Measurements from ENCODE around the gene CD8A.
A peak's percentile ranks its signal among the peaks of the same experiment; 100 is the strongest.
"Not testable (repeated sequence)": the region's sequence is repeated elsewhere in the genome, so short reads cannot be mapped to it uniquely, and the experiment has no call there.

CD8A gene

DNA sequence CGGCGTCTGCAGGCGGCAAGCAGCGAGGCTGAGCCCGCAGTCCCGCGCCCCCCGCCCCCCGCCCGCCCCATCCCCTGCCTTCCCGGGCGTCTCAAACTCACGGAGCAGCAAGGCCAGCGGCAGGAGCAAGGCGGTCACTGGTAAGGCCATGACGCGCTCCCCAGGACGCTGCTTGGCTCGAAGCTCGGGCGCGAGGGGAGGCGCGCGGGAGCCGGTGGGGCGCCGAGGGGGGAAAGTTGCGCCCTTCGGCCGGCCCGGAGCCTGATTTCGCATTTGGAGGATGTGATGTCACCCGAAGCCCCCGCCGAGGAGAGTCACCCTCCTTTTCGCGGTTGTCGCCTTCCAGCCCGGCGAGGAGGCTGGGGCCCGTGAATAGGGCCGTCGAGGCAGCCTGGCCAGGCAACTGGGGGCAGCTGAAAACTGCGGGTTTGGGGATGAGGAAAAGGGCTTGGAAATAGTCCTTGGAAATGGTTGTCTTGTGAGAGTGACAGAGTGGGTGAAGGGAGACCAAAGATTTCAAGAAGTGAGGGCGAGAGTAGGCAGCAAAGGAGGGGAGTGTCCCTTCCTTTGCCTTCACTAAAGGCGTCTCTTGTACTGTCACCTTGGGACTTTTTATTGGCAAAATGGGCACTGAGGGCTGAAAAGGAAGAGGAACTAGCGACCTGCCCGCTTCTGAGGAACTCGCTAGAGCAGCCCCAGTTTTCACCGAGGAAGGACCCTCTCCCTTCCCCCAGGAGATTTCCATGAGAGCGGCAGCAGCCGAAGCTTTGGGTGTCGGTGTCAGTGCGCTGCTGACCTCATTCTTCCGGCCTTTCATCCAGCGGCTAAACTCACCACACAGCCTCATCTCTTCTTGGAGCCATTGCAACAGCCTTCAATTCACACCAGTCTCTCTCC is at the start of gene CD8A:
Gene CD8A (minus strand): TSS at position 238 of the 897 bp plus-strand sequence. CDS start 88 bp downstream, at position 150.
- DNase-seq = no peak

DNA sequence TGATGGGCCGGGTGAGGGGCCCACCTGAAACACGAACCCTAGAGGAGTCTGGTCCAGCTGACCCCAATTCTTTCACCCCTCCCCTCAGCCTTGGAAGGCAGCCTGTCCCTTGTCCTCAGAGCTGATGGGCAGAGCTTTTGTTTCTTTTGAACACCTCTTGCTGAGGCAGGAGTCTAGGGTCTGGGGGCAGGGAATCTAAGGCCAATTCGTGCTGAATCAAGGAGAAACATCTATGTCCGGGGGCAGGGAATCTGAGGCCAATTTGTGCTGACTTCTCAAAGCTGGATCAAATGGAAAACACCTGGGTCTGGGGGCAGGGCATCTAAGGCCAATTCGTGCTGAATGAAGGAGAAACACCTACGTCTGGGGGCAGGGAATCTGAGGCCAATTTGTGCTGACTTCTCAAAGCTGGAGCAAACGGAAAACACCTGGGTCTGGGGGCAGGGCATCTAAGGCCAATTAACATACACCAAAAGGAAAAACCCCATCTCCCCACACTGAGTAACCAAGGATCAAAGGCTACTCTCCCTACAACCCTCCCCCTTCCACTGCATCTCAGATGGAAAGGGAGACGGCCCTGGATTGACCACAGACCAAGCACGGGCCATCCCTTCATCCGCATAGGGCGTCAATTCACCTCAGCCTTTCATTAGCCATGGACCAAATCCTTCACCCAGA is 49.3 kb upstream of the CD8A start:
- DNase-seq = not testable (repeated sequence)

DNA sequence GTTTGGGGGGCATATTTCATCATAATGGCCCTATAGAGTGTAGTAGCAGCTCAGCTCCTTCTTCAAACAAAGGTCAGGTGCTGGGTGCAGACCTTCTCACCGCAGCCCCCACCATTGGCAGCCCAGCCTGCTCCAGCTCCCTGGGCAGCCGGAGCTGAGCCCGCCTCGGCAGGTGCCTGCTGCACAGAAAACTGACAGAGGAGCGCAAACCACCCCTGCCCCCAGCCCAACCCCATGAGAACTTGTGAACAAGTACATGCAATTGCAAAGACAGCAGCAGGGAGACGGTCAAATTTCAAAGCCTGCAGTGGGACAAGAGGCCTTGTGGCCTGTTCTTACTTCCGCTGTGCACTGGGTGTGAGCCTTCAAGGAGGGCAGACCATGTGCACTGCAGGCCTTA is 48.7 kb upstream of the CD8A start:
- not testable (repeated sequence) for DNase-seq

DNA sequence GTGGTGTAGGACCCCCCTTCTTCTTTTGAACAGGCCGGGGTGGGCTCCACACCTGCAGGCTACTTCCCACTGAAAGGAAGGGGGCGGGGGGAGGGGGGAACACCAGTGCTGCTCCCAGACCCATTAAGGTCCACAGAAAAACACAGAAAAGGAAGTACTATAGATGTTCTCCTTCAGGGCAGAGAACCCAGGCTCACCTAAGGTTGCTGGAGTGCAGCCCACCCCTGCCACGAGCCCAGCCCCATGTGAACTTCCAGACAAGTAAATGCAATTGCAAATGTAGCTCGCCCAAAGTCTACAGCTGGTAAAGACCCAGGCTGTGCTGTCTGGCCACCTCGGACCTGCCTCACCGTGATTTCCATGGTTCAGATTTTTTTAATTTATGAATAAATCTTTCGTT is 47.0 kb upstream of the CD8A start:
- not testable (repeated sequence) for DNase-seq

DNA sequence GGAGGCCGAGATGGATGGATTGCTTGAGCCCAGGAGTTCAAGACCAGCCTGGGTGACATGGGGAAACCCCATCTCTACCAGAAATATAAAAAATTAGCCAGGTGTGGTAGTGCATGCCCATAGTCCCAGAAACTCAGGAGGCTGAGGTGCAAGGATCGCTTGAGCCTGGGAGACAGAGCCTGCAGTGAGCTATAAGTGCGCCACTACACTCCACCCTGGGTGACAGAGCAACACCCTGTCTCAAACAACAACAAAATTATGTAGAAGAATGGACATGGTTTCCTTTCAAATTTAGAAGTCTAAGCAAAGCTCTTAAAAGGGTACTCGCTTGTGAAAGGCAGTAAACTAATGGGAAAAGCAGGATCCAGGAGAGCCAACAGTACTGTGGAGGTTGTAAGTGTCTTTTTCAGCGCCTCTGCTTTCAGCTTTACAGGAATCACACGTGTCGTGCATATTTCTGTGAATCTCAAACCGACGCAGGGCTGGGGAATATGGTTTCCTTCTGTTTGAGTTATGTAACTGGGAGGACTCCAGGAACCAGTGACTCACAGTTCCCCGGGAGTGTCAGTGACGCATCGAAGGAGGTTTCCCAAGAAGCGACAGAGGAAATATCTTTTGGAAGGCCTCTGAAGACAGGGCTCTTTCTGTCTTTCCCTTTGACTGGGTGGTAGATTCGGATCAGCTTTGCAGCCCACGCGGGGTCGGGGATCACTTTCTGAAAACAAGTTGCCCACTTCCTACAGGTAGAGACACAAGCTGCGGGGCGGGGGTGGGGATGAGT is 46.4 kb upstream of the CD8A start:
- peak; percentile 64 to 67 for DNase-seq

DNA sequence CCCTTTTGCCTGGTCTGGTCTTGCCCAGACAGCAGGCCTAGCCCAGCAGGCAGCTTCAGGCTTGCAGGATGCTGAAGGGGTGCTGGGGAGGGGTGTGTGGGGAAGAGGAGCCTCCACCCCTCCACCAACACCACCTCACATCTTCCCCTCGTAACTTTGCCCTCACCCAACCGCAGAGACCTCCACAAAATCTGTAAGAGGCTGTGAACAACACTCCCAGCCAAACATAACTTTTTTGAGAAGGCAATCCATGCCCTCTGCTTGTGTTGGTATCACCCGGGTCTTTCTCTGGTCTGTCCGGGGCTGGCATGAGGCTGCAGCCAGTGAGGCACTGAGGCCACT is 44.8 kb upstream of the CD8A start:
- not testable (repeated sequence) for DNase-seq

DNA sequence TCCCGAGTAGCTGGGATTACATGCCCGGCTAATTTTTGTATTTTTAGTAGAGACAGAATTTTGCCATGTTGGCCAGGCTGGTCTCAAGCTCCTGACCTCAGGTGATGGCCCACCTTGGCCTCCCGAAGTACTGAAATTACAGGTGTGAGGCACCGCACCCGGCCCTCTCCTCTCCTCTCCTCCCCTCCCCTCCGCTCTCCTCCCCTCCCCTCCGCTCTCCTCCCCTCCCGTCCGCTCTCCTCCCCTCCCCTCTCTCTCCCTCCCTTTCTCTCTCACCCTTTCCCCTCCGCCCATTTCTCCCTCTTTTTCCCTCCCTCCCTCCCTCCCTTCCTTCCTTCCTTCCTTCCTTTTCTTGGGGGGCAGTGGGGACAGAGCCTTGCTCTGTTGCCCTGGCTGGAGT is 42.6 kb upstream of the CD8A start:
- DNase-seq = no peak

DNA sequence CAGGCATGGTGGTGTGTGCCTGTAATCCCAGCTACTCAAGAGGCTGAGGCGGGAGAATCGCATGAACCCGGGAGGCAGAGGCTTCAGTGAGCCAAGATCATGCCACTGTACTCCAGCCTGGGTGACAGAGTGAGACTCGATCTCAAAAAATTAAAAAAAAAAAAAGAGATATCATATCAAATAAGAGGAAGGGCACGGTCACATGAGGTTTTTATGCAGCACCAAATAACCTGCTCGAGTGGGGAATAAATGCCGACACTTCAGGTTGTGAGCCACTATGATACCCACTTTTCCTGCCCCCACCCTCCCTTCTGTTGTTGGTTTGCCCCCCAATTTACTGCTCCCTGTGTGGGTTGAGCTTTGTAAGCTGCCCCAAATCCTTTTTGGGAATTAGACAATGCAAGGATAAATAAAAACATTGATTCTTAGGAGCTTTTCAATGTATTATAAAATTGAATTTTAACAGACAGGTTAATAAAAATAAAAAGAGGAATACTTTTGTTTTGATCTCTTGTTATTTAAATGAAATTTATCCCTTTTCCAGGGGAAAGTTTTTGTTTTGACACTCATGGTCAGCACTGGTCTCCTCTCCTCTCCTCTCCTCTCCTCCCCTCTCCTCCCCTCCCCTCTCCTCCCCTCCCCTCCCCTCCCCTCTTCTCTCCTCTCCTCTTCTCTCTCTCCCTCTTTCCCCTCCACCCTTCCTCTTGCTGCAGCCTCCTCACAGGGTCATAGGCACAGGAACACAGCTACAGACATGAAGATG is 41.8 kb upstream of the CD8A start:
- DNase-seq = no peak

DNA sequence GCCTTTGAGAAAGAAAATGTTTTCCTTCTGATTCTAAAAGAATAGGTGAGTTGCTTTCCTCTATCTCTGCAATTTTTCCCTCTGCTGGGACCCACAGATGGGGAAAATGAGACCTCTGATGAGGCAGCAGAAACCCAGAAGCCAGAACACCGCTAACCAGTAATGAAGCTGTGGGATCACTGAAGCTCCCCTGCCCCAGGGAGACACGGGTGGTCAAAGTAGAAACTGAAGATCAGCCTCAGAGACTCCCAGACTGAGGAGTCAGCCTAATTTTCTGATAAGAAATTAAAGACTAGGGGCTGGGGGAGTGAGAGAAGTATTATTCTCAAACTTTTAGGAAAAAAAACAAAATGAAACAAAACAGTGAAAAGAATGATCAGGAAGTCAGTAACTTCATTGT is 40.8 kb upstream of the CD8A start:
- no peak for DNase-seq

DNA sequence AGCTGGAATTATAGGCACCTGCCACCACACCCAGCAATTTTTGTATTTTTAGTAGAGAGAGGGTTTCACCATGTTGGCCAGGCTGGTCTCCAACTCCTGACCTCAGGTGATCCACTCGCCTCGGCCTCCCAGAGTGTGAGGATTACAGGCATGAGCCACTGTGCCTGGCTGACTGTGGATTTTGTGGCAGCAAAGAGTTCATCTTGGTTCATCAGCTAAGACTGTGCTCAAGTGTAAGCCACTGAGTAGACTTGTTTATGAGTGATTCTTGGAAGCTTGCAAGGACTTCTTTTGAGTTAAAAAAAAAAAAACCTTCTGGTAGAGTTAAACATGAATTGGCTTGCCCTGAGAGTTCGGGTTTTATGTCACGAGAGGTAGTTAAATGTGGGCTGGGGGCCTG is 36.2 kb upstream of the CD8A start:
- DNase-seq = no peak

DNA sequence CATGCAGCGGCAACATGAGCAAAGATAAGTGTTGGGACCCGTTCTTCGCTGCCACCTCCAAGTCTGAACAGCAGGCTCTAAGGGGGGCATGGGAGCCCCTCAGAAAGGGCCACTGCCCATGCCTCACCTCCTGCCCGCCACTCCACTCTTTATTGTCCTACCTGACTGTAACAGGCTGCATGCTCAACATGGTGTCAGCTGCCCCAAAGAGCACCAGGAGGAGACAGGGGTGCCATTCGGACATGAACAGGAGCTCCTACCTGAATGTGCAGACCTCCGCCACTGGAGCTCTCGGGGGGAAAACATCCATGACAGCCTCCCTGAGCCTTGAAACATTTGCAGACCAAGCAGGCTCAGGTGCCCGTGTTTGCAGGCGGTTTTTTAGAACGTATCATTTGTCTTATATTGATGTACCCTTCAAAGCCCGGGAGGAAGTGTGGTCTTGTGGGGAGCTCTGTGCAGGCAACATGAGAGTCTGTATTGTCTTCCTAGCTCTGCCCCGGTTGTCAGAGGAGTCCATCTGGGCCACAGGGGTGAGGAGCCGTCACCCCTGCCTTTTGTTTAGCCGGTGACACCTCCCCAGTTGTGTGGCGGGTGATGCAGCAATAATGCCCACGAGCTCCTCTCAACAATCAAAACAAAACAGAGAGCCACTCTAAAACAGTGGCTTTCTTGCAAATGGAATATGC is 35.1 kb upstream of the CD8A start:
- no peak for DNase-seq

DNA sequence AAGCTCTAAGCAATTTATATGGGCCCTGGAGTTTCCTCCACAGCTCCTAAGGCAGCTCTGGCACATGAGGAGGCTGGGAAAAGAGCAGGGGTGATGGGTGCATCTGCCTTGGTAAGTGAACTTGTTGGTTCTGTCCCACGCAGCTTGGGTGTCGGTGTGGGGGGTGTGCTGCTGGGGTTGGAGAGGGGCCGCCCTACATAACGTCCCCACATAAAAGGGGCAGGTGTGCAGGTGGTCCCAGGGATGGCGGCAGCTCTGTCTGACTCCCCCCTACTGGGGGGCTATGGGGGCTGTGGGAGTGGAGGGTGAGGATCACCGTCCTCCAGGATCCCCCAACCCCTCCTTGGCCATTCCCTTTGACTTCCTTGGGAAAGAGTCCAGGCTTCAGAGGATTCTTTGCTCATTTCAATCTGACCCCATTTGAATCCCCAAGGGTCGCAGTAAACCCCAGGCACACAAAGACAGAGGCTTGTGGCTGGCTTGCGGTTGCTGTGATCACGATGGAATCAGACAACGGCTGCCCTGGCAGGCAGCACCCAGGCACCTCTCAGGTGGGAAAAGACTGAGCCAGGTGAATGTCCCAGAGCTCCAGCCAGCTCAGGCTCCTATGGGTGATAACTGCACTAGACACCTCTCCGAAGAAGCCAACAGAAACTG is 34.5 kb upstream of the CD8A start:
- no peak for DNase-seq

DNA sequence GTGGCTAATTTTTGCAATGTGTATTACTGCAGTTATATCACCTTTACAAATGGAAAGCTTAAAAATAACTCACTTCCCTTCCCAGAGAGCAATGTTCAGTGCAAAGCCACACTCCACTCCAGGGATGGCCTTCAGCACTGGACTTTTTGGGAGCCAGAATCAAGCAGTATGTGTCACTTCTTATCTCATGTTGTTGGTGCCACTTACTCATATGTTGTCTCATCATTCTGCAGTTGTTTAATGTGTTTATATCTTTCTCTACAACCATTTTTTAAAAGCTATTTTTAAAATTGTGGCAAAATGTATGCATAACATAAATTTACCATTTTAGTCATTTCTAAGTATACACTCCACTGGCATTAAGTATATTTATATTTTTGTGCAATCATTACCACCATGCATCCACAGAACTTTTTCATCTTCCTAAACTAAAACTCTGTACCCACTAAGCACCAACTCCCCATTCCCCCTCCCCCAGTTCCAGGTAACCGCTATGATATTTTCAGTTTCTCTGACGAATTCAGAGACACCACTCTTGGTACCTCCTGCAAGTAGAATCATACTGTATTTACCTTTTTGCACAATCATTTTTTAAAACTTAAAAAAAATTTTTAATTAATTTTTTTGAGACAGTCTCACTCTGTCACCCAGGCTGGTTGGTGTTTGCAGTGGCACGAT is 32.1 kb upstream of the CD8A start:
- no peak for DNase-seq

DNA sequence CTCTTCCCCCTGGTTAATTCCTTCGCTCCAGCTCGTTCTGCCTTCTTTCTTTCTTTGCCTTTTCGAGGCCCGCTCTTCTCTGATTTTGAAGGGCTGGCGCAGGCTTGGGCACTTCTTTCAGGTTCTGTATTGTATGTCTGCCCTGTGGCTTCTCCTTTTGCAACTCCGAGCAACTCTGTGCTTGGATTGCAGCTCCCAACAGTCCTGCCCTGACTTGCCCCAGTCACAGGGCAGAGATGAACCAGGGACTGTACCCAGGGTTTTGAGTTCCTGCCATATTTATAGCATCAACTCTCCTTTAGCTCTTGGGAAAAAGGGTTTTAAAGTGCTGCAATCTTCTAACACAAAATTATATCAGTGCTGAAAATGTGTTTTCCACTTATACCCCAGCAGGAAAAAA is 31.1 kb upstream of the CD8A start:
- DNase-seq = no peak

DNA sequence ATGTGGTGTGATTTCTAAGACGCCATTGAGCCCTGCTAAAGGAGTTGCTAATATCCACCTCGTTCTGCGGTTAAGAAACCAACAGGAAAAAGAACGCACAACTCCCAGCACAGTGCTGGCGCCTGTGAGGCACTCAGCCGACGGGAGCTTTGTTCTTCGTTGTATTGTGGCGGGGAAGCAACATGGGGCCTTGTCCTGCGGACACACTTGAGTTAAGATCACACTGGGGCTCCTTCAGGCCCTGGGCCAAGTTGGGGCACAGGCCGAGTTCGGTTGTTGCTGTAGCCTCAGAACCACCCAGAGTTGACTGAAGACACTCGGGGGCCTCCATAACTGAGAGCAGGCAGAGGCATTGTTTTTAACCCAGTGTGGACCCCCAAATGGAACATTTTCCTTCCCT is 30.6 kb upstream of the CD8A start:
- DNase-seq = no peak

DNA sequence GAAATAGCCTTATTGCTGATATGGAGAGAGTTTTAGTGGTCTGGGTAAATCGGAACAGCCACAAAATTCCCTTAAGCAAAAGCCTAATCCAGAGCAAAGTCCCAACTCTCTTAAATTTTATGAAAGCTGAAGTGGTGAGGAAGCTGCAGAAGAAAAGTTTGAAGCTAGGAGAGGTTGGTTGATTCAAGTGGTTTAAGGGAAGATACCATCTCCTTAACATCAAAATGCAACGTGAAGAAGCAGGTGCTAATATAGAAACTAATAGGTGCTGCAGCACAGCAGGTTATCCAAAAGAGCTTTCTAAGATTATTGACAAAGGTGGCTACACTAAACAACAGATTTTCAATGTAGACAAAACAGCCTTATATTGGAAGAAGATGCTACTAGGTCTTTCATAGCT is 28.2 kb upstream of the CD8A start:
- no peak for DNase-seq

DNA sequence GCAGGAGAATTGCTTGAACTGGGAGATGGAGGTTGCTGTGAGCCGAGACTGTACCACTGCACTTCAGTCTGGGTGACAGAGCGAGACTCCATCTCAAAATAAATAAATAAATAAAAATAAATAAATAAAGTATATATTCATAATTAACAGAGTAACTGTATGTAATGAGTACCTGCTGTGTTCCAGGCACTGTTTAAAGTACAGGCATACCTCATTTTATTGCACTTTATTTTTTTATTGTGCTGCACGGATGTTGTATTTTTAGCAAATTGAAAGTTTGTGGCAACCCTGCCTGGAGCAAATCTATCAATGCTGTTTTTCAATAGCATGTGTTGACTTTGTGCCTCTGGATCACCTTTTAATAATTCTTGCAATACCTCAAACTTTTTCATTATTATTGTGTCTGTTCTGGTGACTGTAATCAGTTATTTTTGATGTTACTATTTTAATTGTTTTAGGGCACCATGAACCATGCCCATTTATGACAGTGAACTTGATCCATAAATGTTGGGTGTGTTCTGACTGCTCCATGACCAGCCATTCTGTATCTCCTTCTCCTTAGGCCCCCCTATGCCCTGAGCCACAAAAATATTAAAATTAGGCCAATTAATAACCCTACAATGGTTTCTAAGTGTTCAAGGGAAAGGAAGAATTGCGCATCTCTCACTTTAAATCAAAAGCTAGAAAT is 27.5 kb upstream of the CD8A start:
- DNase-seq = no peak

DNA sequence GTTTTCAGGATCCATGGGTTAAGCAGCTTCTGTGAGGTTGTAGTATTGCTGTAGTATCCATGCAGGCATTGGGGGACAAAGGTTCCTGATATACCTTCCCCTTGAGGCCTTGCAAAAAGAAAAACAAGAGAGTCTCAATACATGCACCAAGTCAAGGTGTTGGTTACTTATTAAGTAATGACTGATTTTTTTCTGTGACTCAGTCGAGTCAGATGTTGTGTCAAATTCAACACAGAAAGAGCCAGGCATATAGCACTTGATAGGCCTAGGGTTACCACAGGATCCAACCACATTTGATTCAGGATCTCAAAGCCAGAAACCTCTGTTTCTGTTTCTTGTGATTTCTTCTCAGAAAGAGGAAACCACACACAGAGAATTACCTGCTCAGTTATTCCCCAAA is 24.9 kb upstream of the CD8A start:
- no peak for DNase-seq

DNA sequence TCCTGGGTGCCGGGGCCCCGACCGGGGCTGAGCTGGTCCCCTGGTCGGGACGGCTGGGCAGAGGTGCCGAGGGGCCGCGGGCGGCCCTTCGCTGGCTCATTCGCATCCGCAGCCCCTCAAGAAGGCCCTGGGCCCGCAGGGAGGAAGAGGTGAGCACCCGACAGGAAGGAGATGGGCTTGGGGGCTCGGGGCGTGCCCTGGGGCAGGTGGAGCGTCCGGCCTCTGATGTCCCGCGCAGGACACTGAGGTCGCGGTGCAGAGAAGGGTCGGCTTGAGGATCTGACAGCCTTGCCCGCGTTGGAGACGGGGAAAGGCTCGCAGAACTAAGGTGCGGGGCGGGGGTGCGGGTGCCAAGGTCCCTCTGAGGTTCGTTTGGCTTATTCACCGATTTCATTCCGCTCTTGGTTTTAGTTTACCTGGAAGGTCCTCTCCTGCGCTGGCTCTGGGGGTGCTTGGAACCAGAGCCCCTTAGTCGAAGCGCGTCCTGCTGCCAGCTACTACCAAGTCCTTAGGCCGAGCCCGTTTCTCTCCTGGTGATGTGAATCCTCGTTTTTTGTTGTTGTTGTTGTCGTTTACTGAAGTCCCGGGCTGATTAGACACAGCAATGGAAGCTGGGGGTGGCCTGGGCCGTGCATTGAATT is 18.9 kb upstream of the CD8A start:
- DNase-seq = no peak
